NCI-H2107 (cell line): ENCODE measurements around the gene CCDC30.

Experiments used
- DNase-seq: peaks from one replicate; lab custom pipeline; 2025; lab: John Stamatoyannopoulos, UW

Gene CCDC30

GRCh38 chr1:42462828-42463763 is at the start of gene CCDC30:
Gene CCDC30, plus strand, starts transcription at chr1:42463286. Its CDS starts 17,266 bp downstream, at chr1:42480552.
- DNase-seq = peak; percentile 98

- DNase-seq = no peak
These were observed 48.3 kb upstream of the CCDC30 start for GRCh38 chr1:42414551-42415496.

GRCh38 chr1:42417166-42417565 is 45.9 kb upstream of the CCDC30 start:
- no peak for DNase-seq

GRCh38 chr1:42418516-42418915 is 44.6 kb upstream of the CCDC30 start:
- no peak for DNase-seq

GRCh38 chr1:42419126-42419821 is 43.8 kb upstream of the CCDC30 start:
- no peak for DNase-seq

- DNase-seq = no peak
These were observed 43.0 kb upstream of the CCDC30 start for GRCh38 chr1:42420121-42420520.

GRCh38 chr1:42420911-42421585 is 42.0 kb upstream of the CCDC30 start:
- DNase-seq = peak; percentile 86

GRCh38 chr1:42422737-42423136 is 40.3 kb upstream of the CCDC30 start:
- DNase-seq = no peak

- DNase-seq = peak; percentile 71
These were observed 39.4 kb upstream of the CCDC30 start for GRCh38 chr1:42423681-42424080.

GRCh38 chr1:42424201-42424600 is 38.9 kb upstream of the CCDC30 start:
- no peak for DNase-seq

GRCh38 chr1:42427240-42427639 is 35.8 kb upstream of the CCDC30 start:
- DNase-seq = no peak

GRCh38 chr1:42429603-42430002 is 33.5 kb upstream of the CCDC30 start:
- no peak for DNase-seq

GRCh38 chr1:42430286-42431135 is 32.6 kb upstream of the CCDC30 start:
- no peak for DNase-seq

GRCh38 chr1:42431514-42431913 is 31.6 kb upstream of the CCDC30 start:
- no peak for DNase-seq

GRCh38 chr1:42432714-42433113 is 30.4 kb upstream of the CCDC30 start:
- DNase-seq = no peak

- DNase-seq = no peak
These were observed 29.7 kb upstream of the CCDC30 start for GRCh38 chr1:42433369-42433768.

- no peak for DNase-seq
These were observed 28.7 kb upstream of the CCDC30 start for GRCh38 chr1:42434340-42434739.

GRCh38 chr1:42439940-42440339 is 23.1 kb upstream of the CCDC30 start:
- DNase-seq = no peak

- DNase-seq = no peak
These were observed 20.4 kb upstream of the CCDC30 start for GRCh38 chr1:42442662-42443061.

GRCh38 chr1:42449256-42449655 is 13.8 kb upstream of the CCDC30 start:
- no peak for DNase-seq
